Endothelial cell of umbilical vein (primary cell): ENCODE results near the gene CAAP1. TPM values are rescaled to one million over a fixed set of nuclear protein-coding genes. Genes with fewer than 3 reads are reported as not detected.

Experiments used
- BruUV-seq: library from RNA; stranded (reverse); fragments of 400-500 nt; replicated peaks from 2 replicates; lab custom pipeline; 2021; lab: Mats Ljungman, UMichigan
- CTCF ChIA-PET: fragments of 300-600, 350-600 bp; sonication (Branson Sonifier 250); formaldehyde crosslinking; loops from one replicate; lab custom pipeline; 2021; ENCODE audit warnings: antibody characterized with exemption, inconsistent platforms; lab: Charles Lee
- POLR2A ChIA-PET: fragments of 300-600, 350-600 bp; sonication (Branson Sonifier 250); formaldehyde crosslinking; loops from one replicate; lab custom pipeline; 2021; ENCODE audit warnings: antibody characterized with exemption, inconsistent platforms; lab: Charles Lee
- DNase-seq: peaks from one replicate; pipeline ENCODE4 v3.0.0-alpha.2; 2011; ENCODE audit warnings: low read depth, low spot score
- FAIRE-seq: peaks from 2 replicates; lab custom pipeline; 2011; peaks lifted over from hg19 to GRCh38; lab: Jason Lieb, UNC
- H2AFZ ChIP-seq: 2 replicates; pipeline ENCODE4 v1.6.0; 2012; ENCODE audit warnings: low read depth, low read length, control low read depth, inconsistent platforms
- H3K27ac ChIP-seq: 2 replicates; pipeline ENCODE4 v1.5.1; 2011; ENCODE audit warnings: low read depth, mild to moderate bottlenecking, control low read depth, low read length, moderate library complexity; ENCODE audit not compliant: insufficient read depth
- H3K27me3 ChIP-seq, 2 experiments: 2 replicates each; pipeline versions ENCODE4 v1.6.0 to v1.6.1; 2011; ENCODE audit warnings: low read length in 2 of 2, mixed read lengths in 1 of 2; ENCODE audit not compliant: control insufficient read depth in 2 of 2, insufficient read depth in 2 of 2
- H3K36me3 ChIP-seq, 2 experiments: 2 replicates in 1 of 2; 3 replicates in 1 of 2; pipeline ENCODE4 v1.5.1; 2011; ENCODE audit warnings: low read length in 2 of 2, mild to moderate bottlenecking in 1 of 2, moderate library complexity in 1 of 2; ENCODE audit not compliant: control insufficient read depth in 2 of 2, insufficient read depth in 2 of 2; ENCODE audit errors: extremely low read depth in 1 of 2
- H3K4me1 ChIP-seq: 3 replicates; pipeline ENCODE4 v1.5.1; 2011; ENCODE audit warnings: mild to moderate bottlenecking, low read length; ENCODE audit not compliant: control insufficient read depth, insufficient read depth; ENCODE audit errors: extremely low read depth
- H3K4me2 ChIP-seq: 2 replicates; pipeline ENCODE4 v1.6.1; 2011; ENCODE audit warnings: low read length, control low read depth, mixed read lengths; ENCODE audit not compliant: insufficient read depth
- H3K4me3 ChIP-seq, 3 experiments: fragments of 200-600 bp in 1 of 3; sonication (generic), shearing (Covaris generic) in 1 of 3; replicated peaks in 1 of 3; 2 replicates each; pipeline ENCODE4 v1.5.1; 2011 to 2016; ENCODE audit warnings: control low read depth in 3 of 3, low read length in 3 of 3, mild to moderate bottlenecking in 2 of 3, inconsistent platforms in 1 of 3, low read depth in 1 of 3, moderate library complexity in 1 of 3; ENCODE audit not compliant: insufficient read depth in 1 of 3
- H3K79me2 ChIP-seq: 2 replicates; pipeline ENCODE4 v1.6.0; 2012; ENCODE audit warnings: low read length, inconsistent platforms; ENCODE audit not compliant: control insufficient read depth, insufficient read depth
- H3K9ac ChIP-seq: replicated peaks from 2 replicates; pipeline ENCODE3; 2011; ENCODE audit warnings: low read length, control low read depth; ENCODE audit not compliant: insufficient read depth; ENCODE audit errors: extremely low read depth
- H3K9me1 ChIP-seq: replicated peaks from 3 replicates; pipeline ENCODE4 v1.6.0; 2011; ENCODE audit warnings: mild to moderate bottlenecking, low read length; ENCODE audit not compliant: control insufficient read depth, insufficient read depth; ENCODE audit errors: extremely low read depth
- H3K9me3 ChIP-seq: replicated peaks from 2 replicates; pipeline ENCODE4 v1.5.1; 2012; ENCODE audit warnings: low read length, inconsistent platforms; ENCODE audit not compliant: control insufficient read depth, insufficient read depth
- H4K20me1 ChIP-seq: replicated peaks from 2 replicates; pipeline ENCODE3; 2011; ENCODE audit warnings: mild to moderate bottlenecking, low read length; ENCODE audit not compliant: control insufficient read depth, insufficient read depth; ENCODE audit errors: extremely low read depth
- CTCF ChIP-seq, 2 donors: IDR thresholded peaks; 1 replicate in 1 of 2; 2 replicates in 1 of 2; pipeline ENCODE4 v1.5.1; 2011; ENCODE audit warnings: low read length in 2 of 2, mild to moderate bottlenecking in 2 of 2, moderate library complexity in 2 of 2, control low read depth in 1 of 2, inconsistent platforms in 1 of 2, low read depth in 1 of 2; ENCODE audit not compliant: insufficient read depth in 1 of 2; ENCODE audit errors: extremely low read depth in 1 of 2
- EZH2 ChIP-seq: IDR thresholded peaks from 2 replicates; pipeline ENCODE4 v1.6.1; 2012; ENCODE audit warnings: borderline replicate concordance, low read depth, mild to moderate bottlenecking, moderate library complexity, low read length, inconsistent platforms; ENCODE audit not compliant: severe bottlenecking
- FOS ChIP-seq: IDR thresholded peaks from 2 replicates; pipeline ENCODE4 v1.6.1; 2011; ENCODE audit warnings: mild to moderate bottlenecking, low read length, moderate library complexity, borderline replicate concordance; ENCODE audit not compliant: insufficient read depth
- GATA2 ChIP-seq: IDR thresholded peaks from 2 replicates; pipeline ENCODE4 v1.7.0; 2011; ENCODE audit warnings: low read depth, mild to moderate bottlenecking, moderate library complexity, mixed read lengths, low read length; ENCODE audit not compliant: insufficient read length, insufficient read depth
- JUN ChIP-seq: IDR thresholded peaks from 2 replicates; pipeline ENCODE4 v1.6.1; 2011; ENCODE audit warnings: borderline replicate concordance, low read depth; ENCODE audit not compliant: insufficient read length, insufficient read depth
- MYC ChIP-seq: IDR thresholded peaks from one replicate; pipeline ENCODE4 v1.6.1; 2011; ENCODE audit warnings: mild to moderate bottlenecking, low read depth, low read length
- POLR2A ChIP-seq: IDR thresholded peaks from 2 replicates; pipeline ENCODE4 v1.6.1; 2012; ENCODE audit warnings: low read depth, mild to moderate bottlenecking, control low read depth, low read length
- POLR2AphosphoS5 ChIP-seq: IDR thresholded peaks from 2 replicates; pipeline ENCODE4 v1.6.1; 2012; ENCODE audit warnings: low read depth, mild to moderate bottlenecking, control low read depth, low read length, moderate library complexity; ENCODE audit not compliant: insufficient read depth
- dilution Hi-C: fragments of 300-500 bp; cut with MboI; formaldehyde crosslinking; loops from one replicate; pipeline ENCODE4 v1.15.0; 2019; ENCODE audit warnings: low sequenced_read_pairs; ENCODE audit not compliant: extremely low pct_ligation_motif_present
- intact Hi-C: fragments of 100-400 bp; cut with micrococcal nuclease; formaldehyde crosslinking; loops from one replicate; pipeline ENCODE4 v1.10.0; 2022
- polyA plus RNA-seq, 4 experiments: library from polyadenylated mRNA; depleted of rRNA in 3 of 4; stranded (reverse) in 3 of 4; unstranded in 1 of 4; fragments of >200 nt; gene quantifications; 2 replicates each; pipeline versions ENCODE4 v1.2.1 to v1.2.3, GENCODE V29; 2011 to 2012; ENCODE audit warnings: missing spikeins in 1 of 4
- total RNA-seq: library from RNA; stranded (reverse); gene quantifications from 2 replicates; pipeline ENCODE4 v1.2.3, GENCODE V29; 2021
- TF ChIP-seq, protein P1 (sequence below): IDR thresholded peaks from 2 replicates; pipeline ENCODE4 v1.6.1; 2011; ENCODE audit not compliant: insufficient read depth, insufficient read length

The CAAP1 gene
- total and polyA plus RNA-seq, 2 donors (not counting 3 experiments of a cell fraction or from before 2014, with no cell fraction given): 5.3 to 16.1 TPM

DNA sequence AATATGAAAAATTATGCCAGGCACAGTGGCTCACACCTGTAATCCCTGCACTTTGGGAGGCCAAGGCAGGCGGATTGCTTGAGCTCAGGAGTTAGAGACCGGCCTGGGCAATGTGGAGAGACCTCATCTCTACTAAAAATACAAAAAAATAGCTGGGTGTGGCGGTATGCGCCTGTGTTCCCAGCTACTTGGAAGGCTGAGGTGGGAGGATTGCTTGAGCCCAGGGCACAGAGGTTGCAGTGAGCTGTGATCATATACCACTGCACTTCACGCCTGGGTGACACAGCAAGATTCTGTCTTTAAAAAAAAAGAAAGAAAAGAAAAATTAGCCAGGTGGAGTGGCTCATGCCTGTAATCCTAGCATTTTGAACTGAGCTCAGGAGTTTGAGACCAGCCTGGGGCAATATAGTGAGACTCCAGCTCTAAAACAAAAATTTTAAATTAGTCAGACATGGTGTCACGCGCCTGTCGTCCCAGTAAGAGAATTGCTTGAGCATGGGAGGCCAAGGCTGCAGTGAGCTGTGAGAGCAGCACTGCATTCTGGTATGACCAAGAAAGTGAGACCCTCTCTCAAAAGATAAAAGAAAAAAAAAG is 36.4 kb upstream of the CAAP1 start:
- dilution Hi-C loops: no loop called here
- FAIRE-seq: no peak

More for the DNA sequence above, 36.4 kb upstream of the CAAP1 start:
- Histone ChIP-seq H3K4me1 (no peaks in the 10 kb centered on the region), H3K9me3 (no peaks in the 10 kb centered on the region), H3K79me2 (peaks cover 2% of the 10 kb centered on the region), H3K27ac (no peak overlapping the region), H3K9ac (no peak overlapping the region), H3K4me2 (no peak overlapping the region), H3K9me1 (no peaks in the 10 kb centered on the region), H3K36me3 (peaks cover 5 to 18% of the 10 kb centered on the region in 2 experiments), H2AFZ (no peak overlapping the region), H4K20me1 (no peaks in the 10 kb centered on the region), H3K27me3 (no peaks in the 10 kb centered on the region), H3K4me3 (no peak overlapping the region)
- no peak for TF ChIP-seq POLR2A
- TF ChIP-seq, protein P1, sequence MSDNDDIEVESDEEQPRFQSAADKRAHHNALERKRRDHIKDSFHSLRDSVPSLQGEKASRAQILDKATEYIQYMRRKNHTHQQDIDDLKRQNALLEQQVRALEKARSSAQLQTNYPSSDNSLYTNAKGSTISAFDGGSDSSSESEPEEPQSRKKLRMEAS: no peak
- no peak for TF ChIP-seq EZH2
- TF ChIP-seq GATA2: no peak
- TF ChIP-seq JUN: no peak
- no peak for TF ChIP-seq CTCF (IDR thresholded peaks at IDR 0.05; ENCODE audit: extremely low read depth in 1 of 2, insufficient read depth in 1 of 2, low read depth in 1 of 2, low read length in 2 of 2)
- no peak for TF ChIP-seq POLR2AphosphoS5
- no peak for TF ChIP-seq MYC
- no peak for TF ChIP-seq FOS
- intact Hi-C loops: no loop called here
- no peak for DNase-seq
- ChIA-PET CTCF (interaction anchor here (1.2 to 1.9 kb wide), 3 partner anchors 10 to 37 kb away, joined by 3 to 6 read pairs (median 4); partner anchors contain the start of gene CAAP1), POLR2A (interaction anchor here (0.6 kb wide), 1 partner anchor 279 kb away, joined by 3 read pairs; no protein-coding TSS in a partner anchor)
- no TSS peak for BruUV-seq
